GM12892 (cell line): ENCODE results near the gene ITPKB.

ENCODE experiments used
- POLR2A ChIP-seq: IDR thresholded peaks from 2 replicates; pipeline ENCODE4 v1.6.1; 2011; ENCODE audit warnings: low read depth, low read length, control low read depth
- TAF1 ChIP-seq: IDR thresholded peaks from 2 replicates; pipeline ENCODE4 v1.6.1; 2011; ENCODE audit warnings: low read depth, mild to moderate bottlenecking, control low read depth, low read length, borderline replicate concordance

GRCh38 chr1:226709953-226710352 lies 29.1 kb downstream of the ITPKB start:
- no peak for TF ChIP-seq TAF1
- no peak for TF ChIP-seq POLR2A
